ENCODE results near the gene NLGN1. TPM values are rescaled to one million over a fixed set of nuclear protein-coding genes. Genes with fewer than 3 reads are reported as not detected.

The NLGN1 gene
- total and polyA plus RNA-seq, 12 donors, result 0.88 to 19.9 (median 12.6) TPM

GRCh38 chr3:174051191-174051590 lies 653.6 kb downstream of the NLGN1 start:
- Histone ChIP-seq H3K27ac (no peak overlapping the region), H3K4me1 (no peaks in the 10 kb centered on the region), H3K36me3 (no peaks in the 10 kb centered on the region), H3K27me3 (no peaks in the 10 kb centered on the region), H3K9me3 (no peaks in the 10 kb centered on the region), H3K4me3 (no peak overlapping the region)
- TF ChIP-seq CTCF (IDR thresholded peaks at IDR 0.05), result no peak
- 58 to 69% methylated on average over 5 of the region's 5 CpGs for WGBS, 2 donors
- intact Hi-C loops (cut with DNase I), result no loop called here
- ATAC-seq, result no peak
- no peak for DNase-seq

GRCh38 chr3:174058804-174059203 lies 661.3 kb downstream of the NLGN1 start:
- no peaks in the 10 kb centered on the region for H3K4me1 ChIP-seq
- TF ChIP-seq CTCF (IDR thresholded peaks at IDR 0.05), result no peak
- no peak overlapping the region for H3K27ac ChIP-seq
- peaks cover 0 to 18% (median 6%) of the 10 kb centered on the region in 11 donors for H3K9me3 ChIP-seq
- no peak overlapping the region for H3K4me3 ChIP-seq
- DNase-seq, result no peak
- no peaks in the 10 kb centered on the region for H3K27me3 ChIP-seq
- WGBS, 2 donors, result 80 to 86% methylated on average over 4 of the region's 4 CpGs
- no peak for ATAC-seq
- H3K36me3 ChIP-seq, result no peaks in the 10 kb centered on the region
- intact Hi-C loops (cut with DNase I), result no loop called here

GRCh38 chr3:174060431-174060830 lies 662.9 kb downstream of the NLGN1 start:
- WGBS, 2 donors, result 69 to 74% methylated on average over 2 of the region's 2 CpGs
- no peak for TF ChIP-seq CTCF (IDR thresholded peaks at IDR 0.05)
- ATAC-seq (no peak), DNase-seq (no peak)
- no peaks in the 10 kb centered on the region for H3K4me1 ChIP-seq
- peaks cover 0 to 22% (median 6%) of the 10 kb centered on the region in 11 donors for H3K9me3 ChIP-seq
- no peaks in the 10 kb centered on the region for H3K36me3 ChIP-seq
- no peak overlapping the region for H3K4me3 ChIP-seq
- H3K27me3 ChIP-seq, result no peaks in the 10 kb centered on the region
- intact Hi-C loops (cut with DNase I), result no loop called here
- no peak overlapping the region for H3K27ac ChIP-seq

GRCh38 chr3:174061162-174061561 lies 663.6 kb downstream of the NLGN1 start:
- H3K27me3 ChIP-seq, result no peaks in the 10 kb centered on the region
- H3K27ac ChIP-seq, result no peak overlapping the region
- TF ChIP-seq CTCF (IDR thresholded peaks at IDR 0.05), result no peak
- no peak overlapping the region for H3K4me3 ChIP-seq
- no peaks in the 10 kb centered on the region for H3K36me3 ChIP-seq
- intact Hi-C loops (cut with DNase I), result no loop called here
- DNase-seq (no peak), ATAC-seq (no peak)
- H3K9me3 ChIP-seq, result peaks cover 0 to 24% (median 6%) of the 10 kb centered on the region in 11 donors
- no peaks in the 10 kb centered on the region for H3K4me1 ChIP-seq

- no peak for DNase-seq
- Histone ChIP-seq H3K36me3 (no peaks in the 10 kb centered on the region), H3K27ac (no peak overlapping the region), H3K4me3 (no peak overlapping the region), H3K27me3 (no peaks in the 10 kb centered on the region), H3K9me3 (peaks cover 0 to 24% (median 6%) of the 10 kb centered on the region in 11 donors), H3K4me1 (no peaks in the 10 kb centered on the region)
- no peak for ATAC-seq
- TF ChIP-seq CTCF (IDR thresholded peaks at IDR 0.05), result no peak
- intact Hi-C loops (cut with DNase I), result no loop called here
- 87 to 98% methylated on average over 1 of the region's 1 CpG for WGBS, 2 donors
Measured at GRCh38 chr3:174061731-174062130, 664.2 kb downstream of the NLGN1 start.

Data from heart right ventricle (tissue), 16 donors.